ENCODE results near the gene DDX43. TPM values are rescaled to one million over a fixed set of nuclear protein-coding genes. Genes with fewer than 3 reads are reported as not detected.

The DDX43 gene
- total and polyA plus RNA-seq, 2 of the 4 experiments (the other 2 are of a cell fraction): 0.07 TPM; not detected in 1

- TF ChIP-seq RAD21 (IDR thresholded peaks at IDR 0.05; ENCODE audit: low read length) (no peak), MAFK (IDR thresholded peaks at IDR 0.05; ENCODE audit: low read depth, low read length) (no peak)
Observed at GRCh38 chr6:73394577-73395354, at the start of gene DDX43 (continued).

GRCh38 chr6:73348550-73349204, 46.0 kb upstream of the DDX43 start:
- CTCF ChIA-PET: no interaction called here
- H3K79me1 ChIP-seq (ENCODE audit: low read depth in 1 of 2, low read length in 2 of 2): no peaks in the 10 kb centered on the region
- H3K4me3 ChIP-seq (ENCODE audit: insufficient read depth, low read depth, low read length): no peak overlapping the region
- no peak overlapping the region for H3K4ac ChIP-seq (ENCODE audit: low read depth, low read length)
- no peak for DNase-seq
- H2BK20ac ChIP-seq (ENCODE audit: low read depth, low read length): no peak overlapping the region
- POLR2A ChIA-PET (ENCODE audit: unreplicated experiment): no interaction called here
- H3K36me3 ChIP-seq (ENCODE audit: control insufficient read depth, insufficient read depth, low read length): no peaks in the 10 kb centered on the region
- peaks cover 32% of the 10 kb centered on the region for H3K27me3 ChIP-seq (ENCODE audit: control insufficient read depth, insufficient read depth, low read length)
- no peak overlapping the region for H2BK15ac ChIP-seq (ENCODE audit: low read depth, low read length)
- 85% methylated on average over 6 of the region's 33 CpGs; no CpG with 5 or more reads in 1 of the 2 experiments for WGBS, 2 experiments (ENCODE audit: extremely low coverage in 2 of 2, insufficient read length in 1 of 2)
- in situ Hi-C loops (cut with MboI; ENCODE audit: low sequenced_read_pairs): loop anchor here (25.0 kb wide), 1 partner anchor 936 kb away; no protein-coding TSS in a partner anchor
- ATAC-seq (ENCODE audit: low read depth): no peak
- no peaks in the 10 kb centered on the region for H4K20me1 ChIP-seq (ENCODE audit: insufficient read depth, low read length)
- H2BK5ac ChIP-seq (ENCODE audit: low read depth, low read length, poor library complexity, severe bottlenecking): no peak overlapping the region
- H3K56ac ChIP-seq (ENCODE audit: extremely low read depth, insufficient read depth, low read length): no peak overlapping the region
- H3K9me3 ChIP-seq (ENCODE audit: control insufficient read depth, insufficient read depth, low read length): no peaks in the 10 kb centered on the region
- H4K5ac ChIP-seq (ENCODE audit: low read depth, low read length): no peak overlapping the region
- no peak overlapping the region for H4K91ac ChIP-seq (ENCODE audit: insufficient read depth, low read depth, low read length)
- H3K27ac ChIP-seq (ENCODE audit: insufficient read depth, low read length): no peak overlapping the region
- no peaks in the 10 kb centered on the region for H3K9me1 ChIP-seq (ENCODE audit: insufficient read depth, low read length)
- no peak overlapping the region for H2AK9ac ChIP-seq (replicated peaks; ENCODE audit: low read depth, low read length, poor library complexity)
- no peak overlapping the region for H3K9ac ChIP-seq (ENCODE audit: low read depth, low read length)
- no peak overlapping the region for H3K18ac ChIP-seq (ENCODE audit: low read depth, low read length)
- H2AK5ac ChIP-seq (ENCODE audit: low read depth, low read length): no peak overlapping the region
- H3K14ac ChIP-seq (replicated peaks; ENCODE audit: low read depth, low read length): no peak overlapping the region
- intact Hi-C loops (cut with micrococcal nuclease): no loop called here
- no peak overlapping the region for H4K8ac ChIP-seq (ENCODE audit: low read depth in 2 of 2, low read length in 2 of 2)
- H3K23ac ChIP-seq (ENCODE audit: low read depth, low read length): no peak overlapping the region
- H3K4me1 ChIP-seq (ENCODE audit: control insufficient read depth, insufficient read depth, low read length): no peaks in the 10 kb centered on the region
- H2AFZ ChIP-seq (replicated peaks; ENCODE audit: low read length, poor library complexity): no peak overlapping the region
- BruUV-seq (replicated peaks): no TSS peak
- no peak overlapping the region for H3K4me2 ChIP-seq (ENCODE audit: low read depth, low read length)
- H2BK120ac ChIP-seq (ENCODE audit: low read depth, low read length): no peak overlapping the region
- dilution Hi-C loops (cut with HindIII; ENCODE audit: low sequenced_read_pairs, unreplicated experiment): no loop called here
- TF ChIP-seq RCOR1 (IDR thresholded peaks at IDR 0.05; ENCODE audit: insufficient replicate concordance, low read length) (no peak), USF2 (IDR thresholded peaks at IDR 0.05; ENCODE audit: low read depth, low read length) (no peak), ELK1 (IDR thresholded peaks at IDR 0.05; ENCODE audit: borderline replicate concordance, low read depth, low read length) (no peak), RAD21 (IDR thresholded peaks at IDR 0.05; ENCODE audit: low read length) (no peak), NFE2L2 (IDR thresholded peaks at IDR 0.05; ENCODE audit: low read depth, low read length) (no peak), BHLHE40 (IDR thresholded peaks at IDR 0.05; ENCODE audit: low read depth, low read length) (no peak), CTCF (conservative IDR thresholded peaks at IDR 0.05; ENCODE audit: low read depth, low read length) (no peak), MAFK (IDR thresholded peaks at IDR 0.05; ENCODE audit: low read depth, low read length) (no peak), FOS (IDR thresholded peaks at IDR 0.05; ENCODE audit: low read depth, low read length) (no peak), MAZ (IDR thresholded peaks at IDR 0.05; ENCODE audit: borderline replicate concordance, low read depth, low read length) (no peak), SMC3 (IDR thresholded peaks at IDR 0.05; ENCODE audit: low read depth, low read length) (no peak)

Data from IMR-90 (cell line).